HG03097 (cell line): ENCODE results near the gene SLC34A1.

Experiments used
- ATAC-seq: cut with Tn5 transposase; IDR thresholded peaks from one replicate; pipeline ENCODE4 v1.9.1; 2021; ENCODE audit not compliant: unreplicated experiment, low FRiP score

Gene SLC34A1

GRCh38 chr5:177385720-177386119 is 1.5 kb downstream of the SLC34A1 start:
- no peak for ATAC-seq

- no peak for ATAC-seq
Measured at GRCh38 chr5:177386542-177386941, 2.3 kb downstream of the SLC34A1 start.

GRCh38 chr5:177387405-177387804 is 3.2 kb downstream of the SLC34A1 start:
- ATAC-seq: no peak

- ATAC-seq: no peak
Measured at GRCh38 chr5:177388521-177389052, 4.4 kb downstream of the SLC34A1 start.

GRCh38 chr5:177389241-177390169 is 5.3 kb downstream of the SLC34A1 start:
- ATAC-seq: no peak

GRCh38 chr5:177390363-177391300 is 6.4 kb downstream of the SLC34A1 start:
- ATAC-seq: peak; percentile 68

- no peak for ATAC-seq
Measured at GRCh38 chr5:177392765-177393164, 8.5 kb downstream of the SLC34A1 start.

GRCh38 chr5:177393206-177393765 is 9.1 kb downstream of the SLC34A1 start:
- ATAC-seq: no peak

GRCh38 chr5:177393990-177394389 is 9.8 kb downstream of the SLC34A1 start:
- no peak for ATAC-seq

GRCh38 chr5:177396078-177396477 is 11.8 kb downstream of the SLC34A1 start:
- no peak for ATAC-seq

GRCh38 chr5:177396807-177397206 is 12.6 kb downstream of the SLC34A1 start:
- no peak for ATAC-seq

GRCh38 chr5:177397875-177398390 is 13.7 kb downstream of the SLC34A1 start:
- no peak for ATAC-seq

- no peak for ATAC-seq
Measured at GRCh38 chr5:177399997-177400868, 16.0 kb downstream of the SLC34A1 start, which contains the start of gene PFN3. TSS of gene PFN3 (minus strand) at chr5:177400661. CDS start at chr5:177400576, 85 bp downstream.

- ATAC-seq: no peak
Measured at GRCh38 chr5:177402271-177403043, 18.2 kb downstream of the SLC34A1 start.

- ATAC-seq: peak; percentile 14
Measured at GRCh38 chr5:177403102-177403791, 19.0 kb downstream of the SLC34A1 start.

GRCh38 chr5:177403792-177404640 is 19.8 kb downstream of the SLC34A1 start:
- ATAC-seq: peak; percentile 52

- no peak for ATAC-seq
Measured at GRCh38 chr5:177404641-177405179, 20.5 kb downstream of the SLC34A1 start.
